NOMO-1 treated with DMSO at 0.1 percent for 48 hours (cell line): Measurements from ENCODE around the gene WNK3.

Experiments used
- DNase-seq: peaks from one replicate; lab custom pipeline; 2025; ENCODE audit not compliant: unreplicated experiment; lab: John Stamatoyannopoulos, UW

WNK3 gene

GRCh38 chrX:54171527-54172250, 186.2 kb downstream of the WNK3 start:
- DNase-seq: no peak

GRCh38 chrX:54171091-54171490, 186.8 kb downstream of the WNK3 start:
- no peak for DNase-seq

GRCh38 chrX:54166915-54167314, 190.9 kb downstream of the WNK3 start:
- DNase-seq: no peak

- DNase-seq: no peak
These were observed 200.3 kb downstream of the WNK3 start for GRCh38 chrX:54157561-54157960.
